Fibroblast of lung (primary cell): Measurements from ENCODE around the gene C15orf39.

ENCODE experiments used
- EZH2 ChIP-seq: IDR thresholded peaks from 2 replicates; pipeline ENCODE4 v1.5.1; 2012; ENCODE audit warnings: low read length, control low read depth, mild to moderate bottlenecking; ENCODE audit errors: missing control alignments
- TF ChIP-seq, protein P1 (sequence below), 2 donors: IDR thresholded peaks in 1 of 2; conservative IDR thresholded peaks in 1 of 2; 1 replicate in 1 of 2; 2 replicates in 1 of 2; pipeline ENCODE4 v1.5.1; 2011 to 2012; ENCODE audit warnings: low read length in 2 of 2, control low read depth in 1 of 2, inconsistent platforms in 1 of 2, low read depth in 1 of 2, mild to moderate bottlenecking in 1 of 2

DNA sequence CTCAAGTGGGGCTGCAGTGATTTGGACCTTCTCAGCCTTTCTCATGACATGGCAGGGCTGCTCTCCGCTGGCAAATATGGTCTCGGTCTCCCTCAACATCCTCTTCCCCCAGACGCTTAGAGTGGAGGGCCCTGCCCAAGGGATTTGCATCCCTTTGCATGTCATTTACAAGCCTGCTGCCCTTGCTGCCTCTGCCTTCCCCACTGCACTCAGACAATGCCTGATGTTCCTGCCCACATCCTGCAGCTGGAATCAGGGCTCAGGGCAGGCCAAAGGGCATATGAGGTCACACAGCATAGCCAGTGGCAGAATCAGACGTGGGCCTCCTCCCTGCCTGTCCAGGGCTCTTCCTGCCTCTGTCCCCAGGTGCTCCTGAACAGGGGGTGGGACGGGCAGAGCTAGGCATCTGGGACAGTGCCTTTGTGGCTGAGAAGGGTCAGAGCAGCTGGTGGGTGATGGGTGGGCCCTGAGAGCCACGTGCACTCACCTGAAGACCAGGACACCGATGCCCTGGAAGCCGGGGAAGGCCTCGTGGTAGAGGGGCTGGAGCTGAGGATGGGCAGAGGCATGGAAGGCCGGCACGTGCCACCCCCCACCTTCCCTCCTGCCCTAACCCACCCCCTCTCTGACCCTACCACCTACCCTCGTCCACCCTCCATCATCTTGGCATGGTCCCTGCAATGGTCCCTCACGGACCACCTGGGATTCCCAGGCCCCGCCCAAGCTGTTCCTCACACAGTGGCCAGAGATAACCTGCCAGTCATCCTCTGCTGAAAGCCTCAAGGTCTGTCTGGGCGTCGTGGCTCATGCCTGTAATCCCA is 29.1 kb downstream of the C15orf39 start:
- TF ChIP-seq, protein P1, sequence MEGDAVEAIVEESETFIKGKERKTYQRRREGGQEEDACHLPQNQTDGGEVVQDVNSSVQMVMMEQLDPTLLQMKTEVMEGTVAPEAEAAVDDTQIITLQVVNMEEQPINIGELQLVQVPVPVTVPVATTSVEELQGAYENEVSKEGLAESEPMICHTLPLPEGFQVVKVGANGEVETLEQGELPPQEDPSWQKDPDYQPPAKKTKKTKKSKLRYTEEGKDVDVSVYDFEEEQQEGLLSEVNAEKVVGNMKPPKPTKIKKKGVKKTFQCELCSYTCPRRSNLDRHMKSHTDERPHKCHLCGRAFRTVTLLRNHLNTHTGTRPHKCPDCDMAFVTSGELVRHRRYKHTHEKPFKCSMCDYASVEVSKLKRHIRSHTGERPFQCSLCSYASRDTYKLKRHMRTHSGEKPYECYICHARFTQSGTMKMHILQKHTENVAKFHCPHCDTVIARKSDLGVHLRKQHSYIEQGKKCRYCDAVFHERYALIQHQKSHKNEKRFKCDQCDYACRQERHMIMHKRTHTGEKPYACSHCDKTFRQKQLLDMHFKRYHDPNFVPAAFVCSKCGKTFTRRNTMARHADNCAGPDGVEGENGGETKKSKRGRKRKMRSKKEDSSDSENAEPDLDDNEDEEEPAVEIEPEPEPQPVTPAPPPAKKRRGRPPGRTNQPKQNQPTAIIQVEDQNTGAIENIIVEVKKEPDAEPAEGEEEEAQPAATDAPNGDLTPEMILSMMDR (conservative IDR thresholded peaks at IDR 0.05 in 1 of 2, IDR thresholded peaks at IDR 0.05 in 1 of 2; ENCODE audit: low read depth in 1 of 2, low read length in 2 of 2) = no peak
- no peak for TF ChIP-seq EZH2
